ENCODE results near the gene MOBP.
A peak's percentile ranks its signal among the peaks of the same experiment; 100 is the strongest.

MOBP gene

GRCh38 chr3:39519103-39519502 is 51.6 kb downstream of the MOBP start:
- H3K4me1 ChIP-seq (ENCODE audit: control insufficient read depth, insufficient read depth, low read length, unreplicated experiment) = no peaks in the 10 kb centered on the region
- H3K27me3 ChIP-seq (ENCODE audit: insufficient read depth, low read length) = peaks cover 69% of the 10 kb centered on the region
- H3K27ac ChIP-seq (ENCODE audit: low read depth, low read length) = no peak overlapping the region
- H2AFZ ChIP-seq (ENCODE audit: low read length, unreplicated experiment) = no peak overlapping the region
- H3K79me2 ChIP-seq (ENCODE audit: control insufficient read depth, insufficient read depth, low read length, unreplicated experiment) = no peaks in the 10 kb centered on the region
- H3K4me3 ChIP-seq (ENCODE audit: low read depth, low read length) = no peak overlapping the region
- H3K36me3 ChIP-seq (ENCODE audit: insufficient read depth, low read length) = no peaks in the 10 kb centered on the region

DNA sequence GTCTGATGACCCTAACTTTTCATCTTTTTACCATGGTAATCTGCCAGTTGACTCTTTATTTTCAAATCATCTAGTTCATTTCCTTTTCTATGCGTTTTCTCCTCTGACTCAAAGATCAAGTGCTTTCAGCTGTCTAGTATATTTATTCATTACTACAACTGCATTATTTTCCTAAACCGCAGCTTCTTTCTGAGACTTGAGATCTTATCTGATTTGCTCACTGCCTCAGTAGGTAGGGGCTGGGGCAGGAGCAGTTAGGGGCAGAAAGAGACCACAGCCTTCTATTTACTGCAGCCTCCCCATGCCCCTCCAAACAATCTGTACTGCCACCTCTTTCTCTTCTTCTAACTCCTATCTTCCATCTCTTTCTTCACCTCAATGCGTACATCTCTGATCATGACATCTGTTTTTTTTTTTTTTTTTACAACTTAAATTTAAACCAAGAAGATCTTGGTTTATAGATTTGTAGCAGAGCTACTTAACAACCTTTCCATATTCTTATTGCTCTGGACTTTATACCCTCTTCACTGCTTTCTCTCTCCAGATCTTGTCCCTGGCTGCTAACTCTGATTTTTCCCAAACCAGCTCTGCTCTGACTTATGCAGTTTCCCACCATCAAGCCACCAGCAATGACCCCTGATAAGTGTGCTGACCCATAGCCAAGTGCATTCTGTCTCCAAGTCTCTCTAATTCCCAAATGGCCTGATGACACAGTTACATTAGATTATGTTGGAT is 52.2 kb downstream of the MOBP start:
- Histone ChIP-seq H3K4me3 (ENCODE audit: low read depth, low read length) (no peak overlapping the region), H2AFZ (ENCODE audit: low read length, unreplicated experiment) (no peak overlapping the region), H3K27me3 (ENCODE audit: insufficient read depth, low read length) (peaks cover 64% of the 10 kb centered on the region), H3K79me2 (ENCODE audit: control insufficient read depth, insufficient read depth, low read length, unreplicated experiment) (no peaks in the 10 kb centered on the region), H3K27ac (ENCODE audit: low read depth, low read length) (no peak overlapping the region), H3K4me1 (ENCODE audit: control insufficient read depth, insufficient read depth, low read length, unreplicated experiment) (no peaks in the 10 kb centered on the region), H3K36me3 (ENCODE audit: insufficient read depth, low read length) (no peaks in the 10 kb centered on the region)

DNA sequence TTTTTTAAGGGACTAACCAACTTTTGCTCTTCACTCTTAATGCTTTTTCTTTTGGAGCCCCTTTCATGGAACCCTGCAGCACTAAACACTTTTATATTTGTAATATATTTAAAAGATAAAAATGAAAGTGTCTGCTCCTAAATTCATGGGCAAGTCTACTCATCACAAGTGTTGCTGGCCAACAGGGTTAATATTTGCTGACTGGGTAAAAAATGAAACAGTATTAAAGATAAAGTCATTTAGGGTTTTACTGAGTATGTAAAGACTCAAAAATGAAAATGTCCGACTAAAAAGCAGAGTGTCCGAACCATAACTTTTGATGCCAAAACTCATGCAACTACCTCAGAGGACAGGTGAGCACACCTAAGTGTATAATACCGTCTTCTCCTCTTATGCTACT is 54.0 kb downstream of the MOBP start:
- no peak overlapping the region for H2AFZ ChIP-seq (ENCODE audit: low read length, unreplicated experiment)
- H3K79me2 ChIP-seq (ENCODE audit: control insufficient read depth, insufficient read depth, low read length, unreplicated experiment) = no peaks in the 10 kb centered on the region
- peaks cover 50% of the 10 kb centered on the region for H3K27me3 ChIP-seq (ENCODE audit: insufficient read depth, low read length)
- no peak overlapping the region for H3K27ac ChIP-seq (ENCODE audit: low read depth, low read length)
- no peak overlapping the region for H3K4me3 ChIP-seq (ENCODE audit: low read depth, low read length)
- H3K36me3 ChIP-seq (ENCODE audit: insufficient read depth, low read length) = no peaks in the 10 kb centered on the region
- H3K4me1 ChIP-seq (ENCODE audit: control insufficient read depth, insufficient read depth, low read length, unreplicated experiment) = no peaks in the 10 kb centered on the region

- Histone ChIP-seq H3K27ac (ENCODE audit: low read depth, low read length) (no peak overlapping the region), H3K4me3 (ENCODE audit: low read depth, low read length) (no peak overlapping the region), H3K27me3 (ENCODE audit: insufficient read depth, low read length) (peaks cover 28% of the 10 kb centered on the region), H3K4me1 (ENCODE audit: control insufficient read depth, insufficient read depth, low read length, unreplicated experiment) (no peaks in the 10 kb centered on the region), H2AFZ (ENCODE audit: low read length, unreplicated experiment) (no peak overlapping the region), H3K36me3 (ENCODE audit: insufficient read depth, low read length) (no peaks in the 10 kb centered on the region), H3K79me2 (ENCODE audit: control insufficient read depth, insufficient read depth, low read length, unreplicated experiment) (no peaks in the 10 kb centered on the region)
Observed at GRCh38 chr3:39524107-39524506, 56.6 kb downstream of the MOBP start.

GRCh38 chr3:39528844-39529243 is 61.4 kb downstream of the MOBP start:
- Histone ChIP-seq H3K4me1 (ENCODE audit: control insufficient read depth, insufficient read depth, low read length, unreplicated experiment) (peaks cover 24% of the 10 kb centered on the region), H3K36me3 (ENCODE audit: insufficient read depth, low read length) (no peaks in the 10 kb centered on the region), H3K4me3 (ENCODE audit: low read depth, low read length) (no peak overlapping the region), H2AFZ (ENCODE audit: low read length, unreplicated experiment) (no peak overlapping the region), H3K27ac (ENCODE audit: low read depth, low read length) (no peak overlapping the region), H3K79me2 (ENCODE audit: control insufficient read depth, insufficient read depth, low read length, unreplicated experiment) (no peaks in the 10 kb centered on the region), H3K27me3 (ENCODE audit: insufficient read depth, low read length) (no peaks in the 10 kb centered on the region)

- peaks cover 24% of the 10 kb centered on the region for H3K4me1 ChIP-seq (ENCODE audit: control insufficient read depth, insufficient read depth, low read length, unreplicated experiment)
- H3K27ac ChIP-seq (ENCODE audit: low read depth, low read length) = no peak overlapping the region
- H3K27me3 ChIP-seq (ENCODE audit: insufficient read depth, low read length) = no peaks in the 10 kb centered on the region
- no peaks in the 10 kb centered on the region for H3K36me3 ChIP-seq (ENCODE audit: insufficient read depth, low read length)
- no peak overlapping the region for H3K4me3 ChIP-seq (ENCODE audit: low read depth, low read length)
- no peak overlapping the region for H2AFZ ChIP-seq (ENCODE audit: low read length, unreplicated experiment)
- H3K79me2 ChIP-seq (ENCODE audit: control insufficient read depth, insufficient read depth, low read length, unreplicated experiment) = no peaks in the 10 kb centered on the region
Observed at GRCh38 chr3:39529577-39529976, 62.1 kb downstream of the MOBP start.

GRCh38 chr3:39531066-39531465 is 63.6 kb downstream of the MOBP start:
- Histone ChIP-seq H3K27me3 (ENCODE audit: insufficient read depth, low read length) (no peaks in the 10 kb centered on the region), H3K4me1 (ENCODE audit: control insufficient read depth, insufficient read depth, low read length, unreplicated experiment) (peaks cover 24% of the 10 kb centered on the region), H3K36me3 (ENCODE audit: insufficient read depth, low read length) (no peaks in the 10 kb centered on the region), H3K4me3 (ENCODE audit: low read depth, low read length) (no peak overlapping the region), H3K27ac (ENCODE audit: low read depth, low read length) (no peak overlapping the region), H3K79me2 (ENCODE audit: control insufficient read depth, insufficient read depth, low read length, unreplicated experiment) (no peaks in the 10 kb centered on the region), H2AFZ (ENCODE audit: low read length, unreplicated experiment) (no peak overlapping the region)

GRCh38 chr3:39531665-39532064 is 64.2 kb downstream of the MOBP start:
- H3K27ac ChIP-seq (ENCODE audit: low read depth, low read length) = peak overlapping the region; percentile 28; the same call in 1 of the 2 replicates
- H3K27me3 ChIP-seq (ENCODE audit: insufficient read depth, low read length) = no peaks in the 10 kb centered on the region

DNA sequence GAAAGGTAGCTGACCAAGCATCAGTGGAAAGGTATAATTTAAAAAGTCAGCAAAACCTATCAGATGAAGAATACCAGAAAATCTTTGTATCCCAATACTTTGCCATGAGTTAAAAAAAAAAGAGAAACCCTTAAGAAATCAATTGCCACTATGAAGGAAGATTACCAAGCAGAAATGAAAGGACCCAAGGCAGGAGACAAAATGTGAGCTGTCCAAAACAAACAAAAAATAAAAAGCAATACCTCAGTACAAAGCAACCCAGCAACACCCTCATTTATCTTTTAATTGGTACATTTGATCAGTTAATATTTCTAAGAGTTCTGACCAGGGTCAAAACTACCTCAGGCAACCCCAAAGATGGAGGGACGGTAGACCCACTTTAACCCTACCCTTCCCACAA is 65.3 kb downstream of the MOBP start:
- Histone ChIP-seq H3K27me3 (ENCODE audit: insufficient read depth, low read length) (no peaks in the 10 kb centered on the region), H3K36me3 (ENCODE audit: insufficient read depth, low read length) (no peaks in the 10 kb centered on the region), H2AFZ (ENCODE audit: low read length, unreplicated experiment) (no peak overlapping the region), H3K4me1 (ENCODE audit: control insufficient read depth, insufficient read depth, low read length, unreplicated experiment) (peaks cover 24% of the 10 kb centered on the region), H3K4me3 (ENCODE audit: low read depth, low read length) (no peak overlapping the region), H3K27ac (ENCODE audit: low read depth, low read length) (no peak overlapping the region), H3K79me2 (ENCODE audit: control insufficient read depth, insufficient read depth, low read length, unreplicated experiment) (no peaks in the 10 kb centered on the region)

More at GRCh38 chr3:39531665-39532064, 64.2 kb downstream of the MOBP start:
- Histone ChIP-seq H3K4me1 (ENCODE audit: control insufficient read depth, insufficient read depth, low read length, unreplicated experiment) (peaks cover 24% of the 10 kb centered on the region), H3K4me3 (ENCODE audit: low read depth, low read length) (no peak overlapping the region), H3K79me2 (ENCODE audit: control insufficient read depth, insufficient read depth, low read length, unreplicated experiment) (no peaks in the 10 kb centered on the region), H2AFZ (ENCODE audit: low read length, unreplicated experiment) (no peak overlapping the region), H3K36me3 (ENCODE audit: insufficient read depth, low read length) (no peaks in the 10 kb centered on the region)

DNA sequence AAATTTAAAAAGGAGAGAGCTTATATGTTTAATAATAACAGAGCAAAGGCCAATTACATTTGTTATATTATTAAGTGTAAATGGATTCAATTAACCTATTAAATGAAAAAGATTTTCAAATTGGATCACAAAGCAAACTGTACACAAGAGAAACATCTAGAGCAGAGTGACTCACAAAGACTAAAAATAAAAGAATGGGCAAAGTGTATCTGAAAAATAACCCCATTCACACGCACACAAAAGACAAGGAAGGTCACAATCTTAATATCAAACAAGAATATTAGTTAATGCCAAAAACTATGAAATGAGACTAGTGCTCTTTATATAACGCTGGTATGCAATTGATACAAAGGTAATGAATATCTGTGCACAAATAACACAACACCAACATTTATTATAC is 65.7 kb downstream of the MOBP start:
- no peaks in the 10 kb centered on the region for H3K79me2 ChIP-seq (ENCODE audit: control insufficient read depth, insufficient read depth, low read length, unreplicated experiment)
- H3K36me3 ChIP-seq (ENCODE audit: insufficient read depth, low read length) = no peaks in the 10 kb centered on the region
- H2AFZ ChIP-seq (ENCODE audit: low read length, unreplicated experiment) = no peak overlapping the region
- H3K27ac ChIP-seq (ENCODE audit: low read depth, low read length) = no peak overlapping the region
- peaks cover 24% of the 10 kb centered on the region for H3K4me1 ChIP-seq (ENCODE audit: control insufficient read depth, insufficient read depth, low read length, unreplicated experiment)
- no peak overlapping the region for H3K4me3 ChIP-seq (ENCODE audit: low read depth, low read length)
- no peaks in the 10 kb centered on the region for H3K27me3 ChIP-seq (ENCODE audit: insufficient read depth, low read length)

GRCh38 chr3:39540162-39540921 is 72.9 kb downstream of the MOBP start:
- no peaks in the 10 kb centered on the region for H3K79me2 ChIP-seq (ENCODE audit: control insufficient read depth, insufficient read depth, low read length, unreplicated experiment)
- H3K27me3 ChIP-seq (ENCODE audit: insufficient read depth, low read length) = no peaks in the 10 kb centered on the region
- H3K4me1 ChIP-seq (ENCODE audit: control insufficient read depth, insufficient read depth, low read length, unreplicated experiment) = no peaks in the 10 kb centered on the region
- H3K36me3 ChIP-seq (ENCODE audit: insufficient read depth, low read length) = no peaks in the 10 kb centered on the region
- no peak overlapping the region for H2AFZ ChIP-seq (ENCODE audit: low read length, unreplicated experiment)
- H3K4me3 ChIP-seq (ENCODE audit: low read depth, low read length) = no peak overlapping the region
- no peak overlapping the region for H3K27ac ChIP-seq (ENCODE audit: low read depth, low read length)
